Aorta (tissue), 5 donors: ENCODE results near the gene PTPRH. TPM values are rescaled to one million over a fixed set of nuclear protein-coding genes. Genes with fewer than 3 reads are reported as not detected.
"Not testable (repeated sequence)": the region's sequence is repeated elsewhere in the genome, so short reads cannot be mapped to it uniquely, and the experiment has no call there.

Experiments used
- ATAC-seq: fragments of 200-7000 bp; cut with Tn5 transposase; one replicate; pipeline ENCODE4 v1.9.1; 2022; ENCODE audit warnings: moderate library complexity; ENCODE audit not compliant: low FRiP score
- DNase-seq, 2 donors: peaks; one replicate each; pipeline ENCODE4 v3.0.0-alpha.2; 2020
- H3K27ac ChIP-seq, 2 donors: one replicate each; pipeline ENCODE4 v1.5.1; 2013; ENCODE audit warnings: low read length in 2 of 2, mild to moderate bottlenecking in 2 of 2, moderate library complexity in 2 of 2, control low read depth in 1 of 2, inconsistent platforms in 1 of 2, low read depth in 1 of 2
- H3K27me3 ChIP-seq, 2 donors: one replicate each; pipeline ENCODE4 v1.6.1; 2013; ENCODE audit warnings: control low read depth in 1 of 2, low read length in 1 of 2, mild to moderate bottlenecking in 1 of 2, moderate library complexity in 1 of 2; ENCODE audit not compliant: insufficient read depth in 2 of 2, control insufficient read depth in 1 of 2
- H3K36me3 ChIP-seq, 2 donors: one replicate each; pipeline ENCODE4 v1.6.1; 2013; ENCODE audit warnings: control low read depth in 1 of 2, low read length in 1 of 2, mild to moderate bottlenecking in 1 of 2; ENCODE audit not compliant: insufficient read depth in 2 of 2, control insufficient read depth in 1 of 2
- H3K4me1 ChIP-seq, 2 donors: one replicate each; pipeline ENCODE4 v1.6.1; 2013; ENCODE audit warnings: low read length in 2 of 2, control low read depth in 1 of 2, mild to moderate bottlenecking in 1 of 2, moderate library complexity in 1 of 2; ENCODE audit not compliant: insufficient read depth in 2 of 2, control insufficient read depth in 1 of 2
- H3K4me3 ChIP-seq, 2 donors: one replicate each; pipeline ENCODE4 v1.5.1; 2013; ENCODE audit warnings: low read length in 2 of 2, control low read depth in 1 of 2, mild to moderate bottlenecking in 1 of 2
- H3K9me3 ChIP-seq: one replicate; pipeline ENCODE4 v1.6.1; 2013; ENCODE audit warnings: mild to moderate bottlenecking, low read length; ENCODE audit not compliant: control insufficient read depth
- WGBS, 2 donors: extraction: QIAGEN DNeasy Blood & Tissue Kit; methylation state at CpG; one replicate each; pipeline ENCODE4 v1.1.7; 2013; 5-methylcytosine and 5-hydroxymethylcytosine counted together
- intact Hi-C, 2 donors: fragments of 100-400 bp; cut with DNase I; formaldehyde crosslinking; loops; one replicate each; pipeline versions ENCODE4 v1.14.2 to v1.15.0; 2022
- polyA plus RNA-seq, 2 donors: library from polyadenylated mRNA; stranded (reverse); fragments of 200-250 nt; gene quantifications; one replicate each; pipeline ENCODE4 v1.2.3, GENCODE V29; 2013
- total RNA-seq, 2 donors: library from RNA; stranded (reverse); fragmentation: NEBNext Ultra II Directional; extraction: Animal tissue kit (Norgen Biotek cat#: 25700); gene quantifications; one replicate each; pipeline ENCODE4 v1.2.1, GENCODE V29; 2021
- donor health status: healthy with polysubstance abuse.
- donor health status: Bipolar disorder and iron deficiency.
- donor health status: DM: no; HTN: no; CAD: no.
- donor health status: DM: no; HTN: no; CAD: no.
- donor health status: DM: yes; HTN: yes; CAD: no.

PTPRH gene
- total and polyA plus RNA-seq, 4 donors: 0.03 to 7.5 (median 1.1) TPM

GRCh38 chr19:55223291-55224037 lies 14.2 kb upstream of the PTPRH start:
- DNase-seq (peak in 1 of 2 donors; percentile 32), ATAC-seq (peak; percentile 34)
- Histone ChIP-seq H3K9me3 (no peaks in the 10 kb centered on the region), H3K27me3 (no peaks in the 10 kb centered on the region), H3K4me1 (no peaks in the 10 kb centered on the region), H3K27ac (no peak overlapping the region), H3K36me3 (peaks cover 0 to 2% of the 10 kb centered on the region in 2 donors), H3K4me3 (no peak overlapping the region)
- 85 to 87% methylated on average over 17 of the region's 17 CpGs for WGBS, 2 donors
- intact Hi-C loops: no loop called here

GRCh38 chr19:55220525-55220924 lies 11.2 kb upstream of the PTPRH start:
- no peak for ATAC-seq
- WGBS, 2 donors: 72 to 73% methylated on average over 9 of the region's 9 CpGs

GRCh38 chr19:55216461-55217198 lies 7.3 kb upstream of the PTPRH start:
- Histone ChIP-seq H3K4me1 (no peaks in the 10 kb centered on the region), H3K36me3 (no peaks in the 10 kb centered on the region), H3K27ac (no peak overlapping the region), H3K4me3 (no peak overlapping the region), H3K9me3 (peaks cover 6% of the 10 kb centered on the region), H3K27me3 (no peaks in the 10 kb centered on the region)
- WGBS, 2 donors: 6% methylated on average over 36 of the region's 36 CpGs
- peak; percentile 84 for ATAC-seq
- peak; percentile 88 to 90 for DNase-seq
- intact Hi-C loops: no loop called here

More at GRCh38 chr19:55220525-55220924, 11.2 kb upstream of the PTPRH start:
- H3K4me1 ChIP-seq: no peaks in the 10 kb centered on the region
- H3K27ac ChIP-seq: no peak overlapping the region
- H3K36me3 ChIP-seq: no peaks in the 10 kb centered on the region
- no peak for DNase-seq
- peaks cover 1% of the 10 kb centered on the region for H3K9me3 ChIP-seq
- no peaks in the 10 kb centered on the region for H3K27me3 ChIP-seq
- intact Hi-C loops: no loop called here
- H3K4me3 ChIP-seq: no peak overlapping the region

GRCh38 chr19:55213547-55213946 lies 4.2 kb upstream of the PTPRH start:
- ATAC-seq: no peak
- no peaks in the 10 kb centered on the region for H3K27me3 ChIP-seq
- H3K27ac ChIP-seq: no peak overlapping the region

DNA sequence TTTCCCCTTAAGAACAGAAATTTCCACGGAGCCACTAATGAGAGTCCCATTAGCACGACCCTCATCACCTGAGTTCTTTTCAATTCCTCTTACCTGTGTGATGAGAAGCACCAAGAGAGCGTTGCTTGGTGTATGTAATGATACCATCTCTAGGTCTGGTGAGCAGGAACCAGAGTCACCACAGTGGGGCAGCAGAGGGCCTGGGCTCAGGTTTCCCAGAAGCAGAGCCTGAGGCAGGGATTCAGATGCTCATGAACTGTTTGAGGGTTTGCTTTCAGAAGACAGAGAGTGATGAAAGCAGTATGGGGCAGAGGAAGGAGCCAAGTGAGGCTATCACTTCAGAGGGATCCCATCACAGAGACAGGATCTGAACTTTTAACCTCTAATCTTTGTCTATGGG lies 3.1 kb upstream of the PTPRH start:
- no peak for ATAC-seq
- 85 to 86% methylated on average over 3 of the region's 3 CpGs for WGBS, 2 donors

More at GRCh38 chr19:55213547-55213946, 4.2 kb upstream of the PTPRH start:
- H3K4me3 ChIP-seq: no peak overlapping the region
- H3K9me3 ChIP-seq: peaks cover 6% of the 10 kb centered on the region
- H3K36me3 ChIP-seq: no peaks in the 10 kb centered on the region
- H3K4me1 ChIP-seq: no peaks in the 10 kb centered on the region
- intact Hi-C loops: no loop called here
- DNase-seq: no peak
- WGBS, 2 donors: 81 to 82% methylated on average over 7 of the region's 7 CpGs

DNA sequence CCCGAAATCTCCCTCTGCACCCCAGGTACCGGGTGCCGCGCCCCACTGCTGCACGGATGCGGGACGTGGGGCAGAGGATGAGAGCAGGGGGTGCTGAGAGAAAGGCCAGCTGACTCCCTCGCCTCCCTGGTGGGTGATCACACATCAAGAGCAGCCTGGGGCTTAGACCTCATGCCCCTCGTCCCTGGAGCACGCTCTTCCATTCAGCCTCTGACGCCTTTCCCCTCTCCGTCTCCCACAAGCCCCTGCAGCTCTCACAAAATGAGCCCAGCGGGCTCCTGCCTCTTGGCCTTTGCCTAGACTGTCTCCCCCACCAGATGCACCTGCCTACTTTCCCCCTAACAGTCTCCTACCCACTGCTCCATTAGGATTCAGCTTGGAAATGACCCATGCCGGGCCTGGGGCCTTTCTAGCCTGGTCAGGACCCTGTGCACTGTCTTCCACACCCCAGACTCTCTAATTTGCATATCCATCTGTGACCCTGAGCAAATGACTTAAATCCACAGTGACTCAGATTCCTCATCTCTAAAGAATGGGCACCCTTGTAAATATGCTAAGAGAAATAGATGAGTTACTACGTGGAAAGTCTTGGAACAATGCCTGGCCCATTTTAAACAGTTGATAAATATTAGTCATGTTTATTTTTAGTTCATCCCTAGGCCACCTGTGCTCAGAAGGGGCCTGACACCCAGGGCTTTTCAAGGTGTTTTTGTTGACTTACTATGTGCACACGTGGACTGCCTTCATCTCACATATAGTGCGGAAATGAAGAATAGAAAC lies 582 bp upstream of the PTPRH start:
- H3K27ac ChIP-seq: no peak overlapping the region
- 62% methylated on average over 17 of the region's 17 CpGs for WGBS, 2 donors
- intact Hi-C loops: no loop called here
- DNase-seq: no peak
- H3K27me3 ChIP-seq: no peaks in the 10 kb centered on the region
- no peaks in the 10 kb centered on the region for H3K4me1 ChIP-seq
- peaks cover 5% of the 10 kb centered on the region for H3K9me3 ChIP-seq
- ATAC-seq: no peak
- no peak overlapping the region for H3K4me3 ChIP-seq
- no peaks in the 10 kb centered on the region for H3K36me3 ChIP-seq

More for the DNA sequence above, 3.1 kb upstream of the PTPRH start:
- Histone ChIP-seq H3K4me1 (no peaks in the 10 kb centered on the region), H3K4me3 (no peak overlapping the region), H3K9me3 (peaks cover 6% of the 10 kb centered on the region), H3K27ac (no peak overlapping the region), H3K27me3 (no peaks in the 10 kb centered on the region), H3K36me3 (no peaks in the 10 kb centered on the region)
- intact Hi-C loops: no loop called here
- no peak for DNase-seq

- ATAC-seq (peak; percentile 85), DNase-seq (peak; percentile 84 to 91)
- WGBS, 2 donors: 31 to 32% methylated on average over 29 of the region's 29 CpGs
These were observed 2.4 kb downstream of the PTPRH start for GRCh38 chr19:55206664-55207500.

GRCh38 chr19:55202199-55202598 lies 7.1 kb downstream of the PTPRH start:
- H3K36me3 ChIP-seq, H3K4me1 ChIP-seq, H3K27ac ChIP-seq, H3K4me3 ChIP-seq, H3K9me3 ChIP-seq, DNase-seq, H3K27me3 ChIP-seq, intact Hi-C loops, ATAC-seq: not testable (repeated sequence)
- 66 to 74% methylated on average over 10 of the region's 10 CpGs for WGBS, 2 donors

More at GRCh38 chr19:55206664-55207500, 2.4 kb downstream of the PTPRH start:
- no peaks in the 10 kb centered on the region for H3K4me1 ChIP-seq
- no peaks in the 10 kb centered on the region for H3K27me3 ChIP-seq
- H3K4me3 ChIP-seq: no peak overlapping the region
- intact Hi-C loops: no loop called here
- H3K36me3 ChIP-seq: no peaks in the 10 kb centered on the region
- H3K27ac ChIP-seq: no peak overlapping the region
- H3K9me3 ChIP-seq: no peaks in the 10 kb centered on the region
